DND-41 (cell line): ENCODE measurements around the gene BMP7.

Source experiments
- ATAC-seq: fragments of 200-7000 bp; cut with Tn5 transposase; 3 replicates; pipeline ENCODE4 v1.9.1; 2021; ENCODE audit warnings: low read depth; ENCODE audit not compliant: insufficient read depth
- DNase-seq: peaks from one replicate; pipeline ENCODE4 v3.0.0-alpha.2; 2020
- H2AFZ ChIP-seq: 2 replicates; pipeline ENCODE4 v1.6.0; 2012; ENCODE audit warnings: low read depth, low read length
- H3K27ac ChIP-seq: 2 replicates; pipeline ENCODE4 v1.5.1; 2012; ENCODE audit warnings: low read length, inconsistent platforms
- H3K27me3 ChIP-seq: fragments of 200-600 bp; sonication (generic); 2 replicates; pipeline ENCODE4 v1.6.0; 2012; ENCODE audit warnings: low read length, mild to moderate bottlenecking, inconsistent platforms; ENCODE audit not compliant: insufficient read depth, poor library complexity
- H3K36me3 ChIP-seq: 2 replicates; pipeline ENCODE4 v1.5.1; 2012; ENCODE audit warnings: low read length, inconsistent platforms; ENCODE audit not compliant: insufficient read depth
- H3K4me1 ChIP-seq: 2 replicates; pipeline ENCODE4 v1.5.1; 2012; ENCODE audit warnings: mild to moderate bottlenecking, low read length; ENCODE audit not compliant: insufficient read depth
- H3K4me2 ChIP-seq: 2 replicates; pipeline ENCODE4 v1.6.0; 2012; ENCODE audit warnings: mild to moderate bottlenecking, moderate library complexity, low read length, inconsistent platforms; ENCODE audit not compliant: insufficient read depth
- H3K4me3 ChIP-seq, 2 experiments: fragments of 200-600 bp in 1 of 2; shearing (Covaris generic) in 1 of 2; 2 replicates each; pipeline ENCODE4 v1.5.1; 2012 to 2016; ENCODE audit warnings: inconsistent platforms in 2 of 2, low read length in 2 of 2, mild to moderate bottlenecking in 2 of 2, low read depth in 1 of 2, moderate library complexity in 1 of 2
- H3K79me2 ChIP-seq: 2 replicates; pipeline ENCODE4 v1.6.0; 2012; ENCODE audit warnings: low read length, inconsistent platforms; ENCODE audit not compliant: insufficient read depth
- H3K9ac ChIP-seq: 2 replicates; pipeline ENCODE4 v1.6.0; 2012; ENCODE audit warnings: low read depth, mild to moderate bottlenecking, inconsistent platforms, low read length, moderate library complexity
- H3K9me3 ChIP-seq: 2 replicates; pipeline ENCODE4 v1.5.1; 2012; ENCODE audit warnings: low read length, moderate library complexity, mild to moderate bottlenecking, inconsistent platforms; ENCODE audit not compliant: insufficient read depth, severe bottlenecking
- H4K20me1 ChIP-seq: 2 replicates; pipeline ENCODE4 v1.6.0; 2012; ENCODE audit warnings: low read length; ENCODE audit not compliant: insufficient read depth
- EZH2 ChIP-seq: IDR thresholded peaks from 3 replicates; pipeline ENCODE4 v1.6.1; 2012; ENCODE audit warnings: borderline replicate concordance, low read depth, mild to moderate bottlenecking, moderate library complexity, low read length, inconsistent platforms; ENCODE audit not compliant: severe bottlenecking
- TF ChIP-seq, protein P1 (sequence below): IDR thresholded peaks from 2 replicates; pipeline ENCODE4 v1.5.1; 2012; ENCODE audit warnings: borderline replicate concordance, low read length, moderate library complexity, mild to moderate bottlenecking; ENCODE audit not compliant: poor library complexity, severe bottlenecking; ENCODE audit errors: extremely low read depth

Gene BMP7

DNA sequence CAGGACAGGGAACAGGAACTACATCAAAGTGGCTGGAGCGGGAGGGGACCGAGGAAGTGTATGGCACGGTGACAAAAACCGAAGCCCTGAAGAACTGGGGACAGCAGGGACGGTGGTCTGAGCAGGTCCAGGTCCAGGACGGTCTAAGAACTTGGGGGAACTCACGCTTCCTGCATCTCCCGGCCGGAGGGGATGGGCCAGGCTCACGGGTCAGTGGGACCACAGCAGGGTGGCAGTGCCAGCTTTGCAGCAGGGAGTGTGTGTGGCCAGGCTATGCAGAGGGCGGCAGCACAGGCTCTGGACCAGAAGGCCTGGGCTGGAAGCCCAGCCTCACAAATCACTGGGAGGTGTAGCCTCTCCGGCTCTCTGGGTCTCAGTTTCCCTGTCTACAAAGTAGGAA is 123.8 kb downstream of the BMP7 start:
- TF ChIP-seq EZH2 = no peak
- TF ChIP-seq, protein P1, sequence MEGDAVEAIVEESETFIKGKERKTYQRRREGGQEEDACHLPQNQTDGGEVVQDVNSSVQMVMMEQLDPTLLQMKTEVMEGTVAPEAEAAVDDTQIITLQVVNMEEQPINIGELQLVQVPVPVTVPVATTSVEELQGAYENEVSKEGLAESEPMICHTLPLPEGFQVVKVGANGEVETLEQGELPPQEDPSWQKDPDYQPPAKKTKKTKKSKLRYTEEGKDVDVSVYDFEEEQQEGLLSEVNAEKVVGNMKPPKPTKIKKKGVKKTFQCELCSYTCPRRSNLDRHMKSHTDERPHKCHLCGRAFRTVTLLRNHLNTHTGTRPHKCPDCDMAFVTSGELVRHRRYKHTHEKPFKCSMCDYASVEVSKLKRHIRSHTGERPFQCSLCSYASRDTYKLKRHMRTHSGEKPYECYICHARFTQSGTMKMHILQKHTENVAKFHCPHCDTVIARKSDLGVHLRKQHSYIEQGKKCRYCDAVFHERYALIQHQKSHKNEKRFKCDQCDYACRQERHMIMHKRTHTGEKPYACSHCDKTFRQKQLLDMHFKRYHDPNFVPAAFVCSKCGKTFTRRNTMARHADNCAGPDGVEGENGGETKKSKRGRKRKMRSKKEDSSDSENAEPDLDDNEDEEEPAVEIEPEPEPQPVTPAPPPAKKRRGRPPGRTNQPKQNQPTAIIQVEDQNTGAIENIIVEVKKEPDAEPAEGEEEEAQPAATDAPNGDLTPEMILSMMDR = no peak
- no peak overlapping the region for H3K4me3 ChIP-seq
- DNase-seq = no peak
- H3K27me3 ChIP-seq = peaks cover 9% of the 10 kb centered on the region
- H4K20me1 ChIP-seq = no peaks in the 10 kb centered on the region
- ATAC-seq = no peak
- no peaks in the 10 kb centered on the region for H3K36me3 ChIP-seq
- H3K79me2 ChIP-seq = no peaks in the 10 kb centered on the region
- no peak overlapping the region for H3K9ac ChIP-seq
- H2AFZ ChIP-seq = no peak overlapping the region
- H3K4me2 ChIP-seq = no peak overlapping the region
- no peaks in the 10 kb centered on the region for H3K9me3 ChIP-seq
- no peak overlapping the region for H3K27ac ChIP-seq
- no peaks in the 10 kb centered on the region for H3K4me1 ChIP-seq

DNA sequence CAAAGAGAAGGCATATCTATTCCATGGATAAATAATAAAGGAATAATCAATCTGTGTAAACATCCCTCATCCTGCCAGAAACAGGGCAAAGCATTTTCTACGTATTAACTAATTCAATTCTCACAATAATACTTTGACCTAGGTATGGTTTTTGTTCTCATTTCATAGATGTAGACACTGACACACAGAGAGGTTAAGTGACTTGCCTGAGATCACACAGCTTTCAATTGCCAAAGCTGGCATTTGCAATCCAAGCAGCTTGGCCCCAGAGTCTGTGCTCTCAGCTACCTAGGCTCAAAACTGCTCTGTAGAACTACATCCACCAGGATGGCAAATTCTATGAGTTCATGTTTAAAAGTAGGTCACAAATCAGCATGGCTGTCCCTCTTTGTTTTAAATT is 124.9 kb downstream of the BMP7 start:
- H3K27ac ChIP-seq = no peak overlapping the region
- no peaks in the 10 kb centered on the region for H3K79me2 ChIP-seq
- peaks cover 9% of the 10 kb centered on the region for H3K27me3 ChIP-seq
- TF ChIP-seq EZH2 = no peak
- TF ChIP-seq, protein P1 = no peak
- no peaks in the 10 kb centered on the region for H4K20me1 ChIP-seq
- H3K9me3 ChIP-seq = no peaks in the 10 kb centered on the region
- no peak overlapping the region for H2AFZ ChIP-seq
- DNase-seq (no peak), ATAC-seq (no peak)
- H3K4me1 ChIP-seq = no peaks in the 10 kb centered on the region
- no peaks in the 10 kb centered on the region for H3K36me3 ChIP-seq
- H3K4me3 ChIP-seq = no peak overlapping the region
- no peak overlapping the region for H3K9ac ChIP-seq
- no peak overlapping the region for H3K4me2 ChIP-seq

DNA sequence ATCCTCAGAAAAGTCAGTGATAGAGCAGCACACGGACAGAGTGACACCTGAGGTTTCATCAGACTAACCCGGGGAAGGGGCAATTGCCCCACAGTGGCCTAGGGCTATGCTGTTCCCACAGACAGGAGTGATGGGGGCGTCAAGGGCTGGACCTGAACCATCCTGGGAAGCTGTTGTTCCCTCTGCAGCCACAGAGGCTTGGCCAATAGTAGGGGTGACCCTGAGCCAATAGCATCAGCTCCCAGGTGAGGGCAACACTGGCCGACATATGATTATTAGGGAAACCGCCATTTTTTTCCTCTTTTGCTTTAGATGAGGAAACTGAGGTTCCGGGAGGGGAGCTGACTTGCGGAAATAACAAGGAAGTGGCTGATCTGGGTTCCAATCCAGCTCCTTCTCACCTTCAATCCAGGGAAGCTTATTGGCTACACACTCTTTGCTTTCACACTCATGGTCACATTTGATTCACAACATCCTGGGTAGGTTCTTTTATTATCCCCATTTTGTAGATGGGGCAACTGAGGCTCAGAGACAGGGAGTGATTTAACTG is 126.0 kb downstream of the BMP7 start:
- Histone ChIP-seq H3K4me2 (no peak overlapping the region), H4K20me1 (no peaks in the 10 kb centered on the region), H3K79me2 (no peaks in the 10 kb centered on the region), H3K27ac (no peak overlapping the region), H3K9ac (no peak overlapping the region), H3K36me3 (no peaks in the 10 kb centered on the region), H3K4me3 (no peak overlapping the region), H2AFZ (no peak overlapping the region), H3K27me3 (peaks cover 9% of the 10 kb centered on the region), H3K9me3 (no peaks in the 10 kb centered on the region), H3K4me1 (no peaks in the 10 kb centered on the region)
- DNase-seq = no peak
- ATAC-seq = no peak
- TF ChIP-seq, protein P1 = no peak
- no peak for TF ChIP-seq EZH2
